LHCN-M2 (cell line): ENCODE data around the gene MFAP4. TPM values are rescaled to one million over a fixed set of nuclear protein-coding genes. Genes with fewer than 3 reads are reported as not detected.

Experiments used
- DNase-seq: peaks from one replicate; pipeline ENCODE4 v3.0.0-alpha.2; 2012; ENCODE audit warnings: low read depth
- total RNA-seq: library from RNA; depleted of rRNA; stranded (reverse); fragments of >200 nt; gene quantifications from 2 replicates; pipeline ENCODE4 v1.2.3, GENCODE V29; 2014

The MFAP4 gene
- total RNA-seq, 1 experiment from 2014 or later = 0.40 TPM

DNA sequence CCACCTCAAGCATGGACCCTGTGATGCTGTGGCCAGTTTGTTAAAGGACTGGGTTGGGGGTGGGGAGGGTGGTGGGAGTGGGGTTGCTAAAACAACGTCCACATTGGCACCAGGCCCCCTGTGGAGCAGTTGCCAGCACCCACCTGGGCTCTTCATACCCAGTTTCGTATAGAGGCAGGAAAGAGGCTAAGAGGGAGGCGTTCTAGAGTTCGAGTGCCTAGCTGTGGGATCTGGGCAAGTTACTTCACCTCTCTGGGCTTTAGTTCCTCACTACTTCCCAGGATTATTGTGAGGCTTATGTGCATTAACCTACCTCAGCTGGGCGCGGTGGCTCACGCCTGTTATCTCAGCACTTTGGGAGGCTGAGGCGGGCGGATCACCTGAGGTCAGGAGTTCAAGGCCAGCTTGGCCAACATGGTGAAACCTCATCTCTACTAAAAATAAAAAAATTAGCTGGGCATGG is 1.4 kb downstream of the MFAP4 start:
- DNase-seq = no peak

DNA sequence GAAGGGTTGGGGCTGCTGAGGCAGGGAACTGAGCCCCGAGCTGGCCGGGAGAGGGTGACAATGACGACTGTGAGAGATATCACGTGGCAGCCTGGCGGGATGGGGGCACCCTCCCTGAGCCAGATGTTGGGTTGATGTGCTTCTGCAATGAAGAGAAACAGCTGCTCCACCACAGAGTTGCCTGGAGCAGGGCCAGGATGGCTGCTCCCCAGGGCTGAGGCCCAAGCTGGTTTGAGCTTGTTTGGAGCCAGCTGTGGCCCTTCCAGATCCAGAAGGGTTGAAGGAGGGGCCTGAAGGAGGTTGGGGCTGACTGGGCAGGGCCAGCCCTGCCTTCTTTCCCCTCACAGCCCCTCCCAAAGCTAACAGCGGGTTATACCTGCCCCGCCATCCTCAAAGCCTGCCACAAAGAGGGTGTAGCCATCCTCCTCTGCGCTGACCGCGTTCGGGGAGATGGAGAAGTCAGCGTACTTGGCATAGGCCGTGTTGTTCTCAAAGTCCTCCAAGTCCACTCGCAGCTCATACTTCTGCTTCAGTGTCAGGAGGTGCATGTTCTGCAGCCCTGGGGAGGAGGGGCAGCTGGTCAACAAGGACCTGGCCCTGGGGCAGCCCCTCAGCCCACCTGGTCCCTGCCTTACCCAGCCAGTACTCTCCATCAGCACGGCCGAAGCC is 2.1 kb downstream of the MFAP4 start:
- peak; percentile 90 for DNase-seq

DNA sequence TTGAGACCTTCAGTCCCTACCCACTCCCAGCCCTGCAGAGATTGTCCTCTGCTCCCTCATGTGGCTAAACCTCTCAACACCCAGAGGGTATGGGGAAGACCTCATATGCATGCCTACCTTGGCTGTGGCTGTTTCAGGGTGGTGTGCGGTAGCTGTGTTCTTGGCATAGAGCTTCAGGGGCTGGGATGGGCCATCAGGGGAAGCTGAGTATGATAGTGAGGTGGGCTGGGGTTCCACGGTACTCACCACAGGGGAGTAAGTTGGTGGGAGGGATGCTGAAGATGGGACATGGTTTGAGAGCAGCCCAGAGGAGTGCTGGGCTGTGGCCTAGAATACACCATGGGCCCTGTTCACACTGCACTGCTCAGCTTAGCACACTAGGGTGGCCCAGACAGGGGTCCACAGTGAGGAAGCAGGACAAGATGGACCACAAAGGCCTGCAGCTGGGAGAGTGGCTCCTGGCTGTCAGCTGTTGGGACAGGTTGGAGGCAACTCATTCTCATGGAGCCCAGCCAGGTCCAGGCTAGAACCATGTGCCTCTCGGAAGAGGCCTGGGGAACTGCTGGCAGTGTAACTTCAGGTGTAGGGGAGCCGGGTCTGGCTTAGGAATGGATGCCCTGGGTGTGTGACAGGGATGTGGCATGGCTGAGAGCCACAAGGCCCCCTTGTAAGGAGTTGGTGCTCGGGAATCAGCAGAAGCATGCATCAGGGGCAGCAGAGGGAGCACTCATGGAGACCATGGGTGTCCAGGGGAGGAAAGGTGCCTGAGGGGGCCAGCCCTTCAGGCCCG is 3.1 kb downstream of the MFAP4 start:
- DNase-seq = no peak

DNA sequence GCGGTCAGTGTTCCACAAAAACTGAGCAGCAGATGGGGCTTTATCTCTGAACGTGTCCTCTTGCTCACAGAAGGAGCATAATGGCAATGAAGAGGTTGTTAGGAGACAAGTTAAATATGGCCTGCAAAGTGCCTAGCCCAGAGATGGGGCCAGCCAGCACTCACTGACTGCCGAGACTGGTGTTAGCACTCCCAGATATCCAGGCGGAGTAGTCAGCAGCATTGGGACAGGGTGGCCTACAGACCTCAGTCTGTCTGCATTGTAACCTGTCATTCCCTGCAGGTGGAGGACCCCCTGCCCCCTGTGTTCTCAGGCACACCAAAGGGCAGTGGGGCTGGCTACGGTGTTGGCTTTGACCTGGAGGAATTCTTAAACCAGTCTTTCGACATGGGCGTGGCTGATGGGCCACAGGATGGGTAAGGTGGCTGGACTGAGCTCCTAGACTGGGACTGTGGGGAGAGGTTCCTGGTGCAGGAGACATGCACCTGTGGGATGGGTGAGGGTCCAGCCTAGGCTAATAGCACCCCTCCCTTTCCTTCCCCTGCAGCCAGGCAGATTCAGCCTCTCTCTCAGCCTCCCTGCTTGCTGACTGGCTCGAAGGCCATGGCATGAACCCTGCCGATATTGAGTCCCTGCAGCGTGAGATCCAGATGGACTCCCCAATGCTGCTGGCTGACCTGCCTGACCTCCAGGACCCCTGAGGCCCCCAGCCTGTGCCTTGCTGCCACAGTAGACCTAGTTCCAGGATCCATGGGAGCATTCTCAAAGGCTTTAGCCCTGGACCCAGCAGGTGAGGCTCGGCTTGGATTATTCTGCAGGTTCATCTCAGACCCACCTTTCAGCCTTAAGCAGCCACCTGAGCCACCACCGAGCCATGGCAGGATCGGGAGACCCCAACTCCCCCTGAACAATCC is 4.2 kb downstream of the MFAP4 start:
- DNase-seq = no peak

DNA sequence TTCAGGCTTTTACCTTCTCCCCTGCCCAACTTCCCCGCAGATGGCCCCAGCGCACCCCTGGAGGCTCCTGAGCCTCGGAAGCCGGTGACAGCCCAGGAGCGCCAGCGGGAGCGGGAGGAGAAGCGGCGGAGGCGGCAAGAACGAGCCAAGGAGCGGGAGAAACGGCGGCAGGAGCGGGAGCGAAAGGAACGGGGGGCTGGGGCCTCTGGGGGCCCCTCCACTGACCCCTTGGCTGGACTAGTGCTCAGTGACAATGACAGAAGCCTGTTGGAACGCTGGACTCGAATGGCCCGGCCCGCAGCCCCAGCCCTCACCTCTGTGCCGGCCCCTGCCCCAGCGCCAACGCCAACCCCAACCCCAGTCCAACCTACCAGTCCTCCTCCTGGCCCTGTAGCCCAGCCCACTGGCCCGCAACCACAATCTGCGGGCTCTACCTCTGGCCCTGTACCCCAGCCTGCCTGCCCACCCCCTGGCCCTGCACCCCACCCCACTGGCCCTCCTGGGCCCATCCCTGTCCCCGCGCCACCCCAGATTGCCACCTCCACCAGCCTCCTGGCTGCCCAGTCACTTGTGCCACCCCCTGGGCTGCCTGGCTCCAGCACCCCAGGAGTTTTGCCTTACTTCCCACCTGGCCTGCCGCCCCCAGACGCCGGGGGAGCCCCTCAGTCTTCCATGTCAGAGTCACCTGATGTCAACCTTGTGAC is 5.1 kb downstream of the MFAP4 start:
- DNase-seq = no peak

DNA sequence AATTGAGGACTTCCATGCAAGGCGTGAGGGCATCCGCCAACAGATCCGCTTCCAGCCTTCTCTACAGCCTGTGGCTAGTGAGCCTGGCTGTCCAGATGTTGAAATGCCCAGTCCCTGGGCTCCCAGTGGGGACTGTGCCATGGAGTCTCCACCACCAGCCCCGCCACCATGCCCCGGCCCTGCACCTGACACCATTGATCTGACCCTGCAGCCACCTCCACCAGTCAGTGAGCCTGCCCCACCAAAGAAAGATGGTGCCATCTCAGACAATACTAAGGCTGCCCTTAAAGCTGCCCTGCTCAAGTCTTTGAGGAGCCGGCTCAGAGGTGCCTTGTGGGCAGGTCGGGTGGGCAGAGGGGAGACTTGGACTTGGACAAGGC is 5.6 kb downstream of the MFAP4 start:
- no peak for DNase-seq

DNA sequence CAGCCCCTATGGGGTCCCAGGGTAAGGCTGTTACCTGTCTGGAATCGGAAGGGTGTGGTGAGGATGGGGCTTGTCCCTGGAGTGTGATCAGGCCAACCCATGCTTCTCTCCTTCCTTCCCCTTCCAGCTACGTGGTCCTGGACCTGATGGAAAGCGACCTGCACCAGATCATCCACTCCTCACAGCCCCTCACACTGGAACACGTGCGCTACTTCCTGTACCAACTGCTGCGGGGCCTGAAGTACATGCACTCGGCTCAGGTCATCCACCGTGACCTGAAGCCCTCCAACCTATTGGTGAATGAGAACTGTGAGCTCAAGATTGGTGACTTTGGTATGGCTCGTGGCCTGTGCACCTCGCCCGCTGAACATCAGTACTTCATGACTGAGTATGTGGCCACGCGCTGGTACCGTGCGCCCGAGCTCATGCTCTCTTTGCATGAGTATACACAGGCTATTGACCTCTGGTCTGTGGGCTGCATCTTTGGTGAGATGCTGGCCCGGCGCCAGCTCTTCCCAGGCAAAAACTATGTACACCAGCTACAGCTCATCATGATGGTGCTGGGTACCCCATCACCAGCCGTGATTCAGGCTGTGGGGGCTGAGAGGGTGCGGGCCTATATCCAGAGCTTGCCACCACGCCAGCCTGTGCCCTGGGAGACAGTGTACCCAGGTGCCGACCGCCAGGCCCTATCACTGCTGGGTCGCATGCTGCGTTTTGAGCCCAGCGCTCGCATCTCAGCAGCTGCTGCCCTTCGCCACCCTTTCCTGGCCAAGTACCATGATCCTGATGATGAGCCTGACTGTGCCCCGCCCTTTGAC is 6.3 kb downstream of the MFAP4 start:
- no peak for DNase-seq

DNA sequence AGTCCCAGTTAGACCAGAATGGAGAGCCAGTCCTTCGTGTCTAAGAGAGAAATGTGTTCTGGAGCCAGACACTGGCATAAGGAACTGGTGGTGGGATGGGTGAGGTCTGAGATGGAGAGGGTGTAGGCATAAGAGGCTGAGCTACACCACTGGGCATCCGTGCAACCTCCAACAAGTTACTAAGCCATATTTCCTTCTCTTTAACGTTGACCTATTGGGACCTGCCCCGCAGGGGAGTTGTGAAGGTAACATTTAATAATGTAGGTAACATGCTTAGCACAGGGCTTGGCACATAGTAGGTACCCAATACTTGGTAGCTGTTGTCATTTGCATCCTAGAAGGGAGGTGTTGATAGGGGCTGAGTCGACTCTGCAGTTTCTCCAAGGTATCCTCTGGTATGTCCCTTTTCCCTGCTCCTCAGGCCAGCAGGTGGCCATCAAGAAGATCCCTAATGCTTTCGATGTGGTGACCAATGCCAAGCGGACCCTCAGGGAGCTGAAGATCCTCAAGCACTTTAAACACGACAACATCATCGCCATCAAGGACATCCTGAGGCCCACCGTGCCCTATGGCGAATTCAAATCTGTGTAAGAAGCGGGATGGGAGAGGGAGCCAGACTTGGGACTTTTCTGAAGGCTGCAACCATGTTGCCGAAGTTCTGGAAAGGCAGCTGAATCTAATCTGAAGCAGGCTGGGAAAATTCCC is 7.5 kb downstream of the MFAP4 start:
- no peak for DNase-seq

GRCh38 chr17:19378416-19379360 is 8.3 kb downstream of the MFAP4 start, which contains the start of gene MAPK7:
MAPK7 (plus strand) TSS chr17:19378498; CDS start chr17:19378901, 403 bp downstream.
- DNase-seq = no peak

DNA sequence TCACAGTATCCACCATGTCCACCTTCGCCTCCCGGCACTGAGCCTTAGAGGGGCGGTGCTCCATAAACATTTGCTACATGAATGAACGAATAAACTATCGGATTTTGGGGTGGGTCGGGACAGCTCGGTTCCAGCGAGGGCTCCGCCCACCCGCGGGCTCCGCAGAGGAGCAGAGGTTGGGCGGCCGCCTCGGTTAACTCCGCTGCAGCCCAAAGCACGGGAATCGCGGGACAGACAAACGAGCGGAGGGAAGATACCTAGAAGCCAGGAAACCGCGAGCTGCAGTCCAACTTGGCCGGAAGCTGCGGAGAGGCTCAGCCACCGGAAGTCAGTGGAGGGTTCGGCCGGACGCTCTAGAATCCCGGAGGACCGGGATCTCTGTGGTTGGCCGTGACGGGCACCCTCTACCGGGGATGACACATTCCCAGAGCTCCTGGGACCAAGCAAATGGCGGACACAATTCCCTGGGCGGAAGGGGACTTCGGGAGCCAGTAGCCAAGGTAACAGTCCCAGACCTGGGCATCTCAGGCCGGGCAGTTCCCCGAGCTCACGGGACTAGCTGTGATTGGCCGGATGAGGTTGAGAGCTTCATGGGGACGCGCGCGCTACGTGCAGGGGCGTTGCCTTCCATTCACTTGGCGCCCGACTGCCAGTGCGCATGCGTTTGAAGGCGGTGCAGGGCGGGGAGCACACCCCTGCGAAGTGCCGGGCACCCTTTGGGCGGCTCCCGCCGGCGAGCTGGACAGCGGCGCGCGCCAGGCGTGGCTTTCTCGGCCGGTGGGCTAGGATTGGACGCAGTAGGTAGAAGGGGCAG is 9.2 kb downstream of the MFAP4 start:
- DNase-seq = peak; percentile 99

GRCh38 chr17:19376811-19377210 is 10.2 kb downstream of the MFAP4 start:
- DNase-seq = no peak

GRCh38 chr17:19375732-19376131 is 11.3 kb downstream of the MFAP4 start:
- DNase-seq = no peak

- DNase-seq = no peak
Measured at GRCh38 chr17:19374136-19374535, 12.9 kb downstream of the MFAP4 start.

DNA sequence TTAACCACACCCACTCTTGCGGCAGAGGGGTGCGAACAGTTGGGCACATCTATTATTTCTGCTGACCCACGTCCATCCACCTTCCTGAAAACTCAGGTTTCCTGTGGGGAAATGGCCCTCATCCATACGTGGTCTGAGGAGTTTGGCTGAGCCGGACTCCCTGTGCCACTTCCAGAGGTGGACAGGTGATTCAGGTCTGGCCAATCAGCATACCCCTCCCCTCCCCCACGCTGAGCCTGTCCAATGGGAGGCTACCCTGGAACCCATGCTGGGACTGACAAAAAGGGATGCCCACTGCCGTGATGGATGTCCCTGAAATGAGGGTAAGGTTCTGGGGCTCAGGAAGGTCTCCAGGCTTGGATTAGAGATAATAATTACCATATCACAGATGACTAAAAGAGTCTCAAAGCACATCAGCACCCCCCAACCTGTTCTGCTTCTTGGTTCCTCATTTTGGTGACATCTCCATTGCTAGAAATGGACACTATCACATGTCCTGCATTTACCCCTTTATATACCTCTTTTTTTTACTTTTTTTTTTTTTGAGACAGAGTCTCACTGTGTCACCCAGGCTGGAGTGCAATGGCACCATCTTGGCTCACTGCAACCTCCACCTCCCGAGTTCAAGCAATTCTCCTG is 14.0 kb downstream of the MFAP4 start:
- no peak for DNase-seq

DNA sequence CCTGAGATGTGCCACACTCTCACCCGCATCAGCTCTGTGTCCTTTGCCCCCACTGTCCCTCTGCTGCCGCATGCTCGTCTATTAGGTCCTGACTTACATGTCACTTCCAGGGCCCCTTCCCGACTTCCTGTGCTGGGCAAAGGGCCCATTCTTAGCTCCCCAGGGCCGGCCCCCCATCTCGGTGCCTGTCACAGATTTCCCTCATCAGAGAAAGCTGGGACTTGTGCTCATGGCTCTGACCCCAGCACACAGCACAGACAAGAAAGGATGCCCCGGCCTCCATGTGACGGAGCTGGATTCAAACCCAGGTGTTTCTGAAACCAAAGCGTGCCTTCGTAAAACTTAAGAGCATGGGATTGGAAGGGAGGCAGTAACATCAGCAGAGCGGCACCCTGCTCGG is 14.6 kb downstream of the MFAP4 start:
- no peak for DNase-seq

DNA sequence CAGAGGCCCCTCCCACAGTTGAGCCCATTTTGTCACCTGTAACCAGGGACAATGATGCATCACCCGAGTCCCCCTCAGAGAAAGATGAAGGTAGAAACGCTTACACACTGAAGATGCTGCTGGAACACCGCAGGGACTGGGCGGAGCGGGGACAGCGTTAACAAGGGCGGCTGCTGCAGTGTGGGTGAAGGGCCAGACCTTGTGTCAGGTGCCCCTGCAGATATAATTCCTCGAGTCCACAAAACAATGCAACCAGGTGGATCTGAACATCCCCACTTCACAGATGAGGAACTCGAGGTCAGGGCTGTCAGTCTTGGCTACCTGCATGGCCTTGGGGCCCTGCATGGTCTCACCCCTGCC is 15.0 kb downstream of the MFAP4 start:
- DNase-seq = no peak

- DNase-seq = no peak
Measured at GRCh38 chr17:19371259-19372010, 15.6 kb downstream of the MFAP4 start.
